Measurements from ENCODE around the gene MTA2. TPM values are rescaled to one million over a fixed set of nuclear protein-coding genes. Genes with fewer than 3 reads are reported as not detected.
"Not testable (repeated sequence)": the region's sequence is repeated elsewhere in the genome, so short reads cannot be mapped to it uniquely, and the experiment has no call there.

The MTA2 gene
- 114 and 139 TPM in 2 replicates for total RNA-seq (2014; rRNA removed; shearing (Covaris generic))

GRCh38 chr11:62601372-62602140 is at the start of gene MTA2:
Gene MTA2, minus strand, starts transcription at chr11:62601865. Its CDS starts 415 bp downstream, at chr11:62601450.
- peak; percentile 95 for DNase-seq (ENCODE audit: low spot score)

- DNase-seq (ENCODE audit: low spot score) = not testable (repeated sequence)
Measured at GRCh38 chr11:62650283-62650682, 48.6 kb upstream of the MTA2 start.

DNA sequence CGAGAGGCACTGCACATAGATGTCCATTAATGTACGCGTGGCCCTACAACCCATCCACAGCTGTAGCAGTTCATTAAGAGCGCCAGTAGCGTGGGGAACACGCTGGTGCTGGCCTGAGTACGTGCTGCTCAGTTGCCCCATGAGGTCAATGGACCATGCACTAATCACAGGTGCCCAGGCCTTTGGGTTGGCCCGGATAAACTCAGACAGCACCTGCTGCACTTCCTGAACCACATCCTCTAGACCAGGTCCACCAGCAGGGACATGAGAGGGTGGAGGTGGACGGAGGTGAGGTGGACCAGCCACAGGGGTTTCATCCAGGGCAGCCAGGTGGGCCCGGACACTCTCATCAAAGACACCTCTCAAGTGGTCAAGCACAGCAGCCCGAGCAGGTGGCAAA is 47.8 kb upstream of the MTA2 start:
- DNase-seq (ENCODE audit: low spot score) = no peak

- DNase-seq (ENCODE audit: low spot score) = no peak
Measured at GRCh38 chr11:62648967-62649364, 47.3 kb upstream of the MTA2 start.

GRCh38 chr11:62648185-62648966 is 46.7 kb upstream of the MTA2 start:
- DNase-seq (ENCODE audit: low spot score) = no peak

- DNase-seq (ENCODE audit: low spot score) = no peak
Measured at GRCh38 chr11:62647609-62648005, 45.9 kb upstream of the MTA2 start.

- no peak for DNase-seq (ENCODE audit: low spot score)
Measured at GRCh38 chr11:62646825-62647608, 45.4 kb upstream of the MTA2 start.

- DNase-seq (ENCODE audit: low spot score) = peak; percentile 96
Measured at GRCh38 chr11:62645946-62646824, 44.5 kb upstream of the MTA2 start, which contains the start of gene GANAB. Gene GANAB, minus strand, starts transcription at chr11:62646613. Its CDS starts 14 bp downstream, at chr11:62646599.

DNA sequence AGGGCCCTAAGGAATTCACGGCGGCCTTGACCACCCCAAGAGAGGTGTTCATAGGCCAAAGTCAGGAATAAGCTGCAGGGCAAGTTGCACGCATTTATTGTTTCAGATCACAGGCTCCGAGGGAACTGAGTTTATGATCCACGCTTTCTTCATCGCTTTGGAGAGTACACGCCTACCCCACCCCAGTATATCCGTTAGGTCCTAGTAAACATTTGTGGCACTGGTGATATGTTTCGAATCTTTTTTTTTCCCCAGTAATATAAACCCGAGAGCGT is 43.9 kb upstream of the MTA2 start:
- DNase-seq (ENCODE audit: low spot score) = no peak

GRCh38 chr11:62644220-62644619 is 42.6 kb upstream of the MTA2 start:
- DNase-seq (ENCODE audit: low spot score) = no peak

GRCh38 chr11:62632492-62632891 is 30.8 kb upstream of the MTA2 start:
- DNase-seq (ENCODE audit: low spot score) = no peak

DNA sequence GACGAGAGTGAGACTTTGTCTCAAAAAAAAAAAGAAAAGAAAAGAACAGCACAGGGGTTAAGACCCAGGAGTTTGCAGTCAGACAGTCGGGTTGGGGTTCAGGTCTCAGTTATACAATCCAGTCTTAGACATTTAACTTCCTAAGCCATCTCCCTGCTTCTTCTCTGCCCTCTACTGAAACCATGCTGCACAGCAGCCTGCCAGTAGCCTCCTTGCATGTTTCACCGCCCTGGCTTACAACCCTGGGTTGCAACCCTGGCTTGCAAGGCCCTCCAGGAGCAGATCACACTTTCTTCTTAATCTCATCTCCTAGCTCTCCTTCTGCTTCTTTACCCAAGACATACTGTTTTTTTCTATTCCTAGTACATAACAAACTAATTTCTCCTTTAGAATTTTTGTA is 26.0 kb upstream of the MTA2 start:
- no peak for DNase-seq (ENCODE audit: low spot score)

DNA sequence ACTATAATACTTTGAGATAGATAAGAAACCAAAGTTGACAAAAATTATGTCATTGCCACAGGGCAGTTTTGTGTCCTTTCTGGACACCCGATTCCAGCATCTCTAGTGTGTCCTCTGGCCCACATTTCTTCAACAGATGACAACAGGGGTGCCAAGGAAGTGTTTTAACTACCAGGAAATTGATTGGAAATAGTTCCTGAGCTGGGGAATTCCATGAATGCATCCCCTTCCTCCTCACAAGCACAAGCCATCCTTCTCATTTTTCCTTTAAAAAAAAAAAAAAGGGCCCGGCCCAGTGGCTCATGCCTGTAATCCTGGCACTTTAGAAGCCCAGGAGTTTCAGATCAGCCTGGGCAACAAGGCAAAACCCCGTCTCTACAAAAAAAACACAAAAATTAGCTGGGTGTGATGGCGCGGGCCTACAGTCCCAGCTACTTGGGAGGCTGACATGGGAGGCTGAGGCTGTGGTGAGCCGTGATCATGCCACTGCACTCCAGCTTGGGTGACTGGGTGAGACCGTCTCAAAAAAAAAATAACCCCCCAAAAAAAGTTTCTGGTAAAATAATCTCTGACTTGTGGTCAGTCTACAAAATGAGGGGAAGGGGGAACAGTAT is 20.9 kb upstream of the MTA2 start:
- no peak for DNase-seq (ENCODE audit: low spot score)

GRCh38 chr11:62621567-62622470 is 20.2 kb upstream of the MTA2 start, which contains the start of gene B3GAT3:
Gene B3GAT3, minus strand, starts transcription at chr11:62621986. Its CDS starts 39 bp downstream, at chr11:62621947.
- DNase-seq (ENCODE audit: low spot score) = peak; percentile 98

GRCh38 chr11:62621027-62621566 is 19.4 kb upstream of the MTA2 start:
- no peak for DNase-seq (ENCODE audit: low spot score)

GRCh38 chr11:62616957-62617356 is 15.3 kb upstream of the MTA2 start:
- DNase-seq (ENCODE audit: low spot score) = not testable (repeated sequence)

DNA sequence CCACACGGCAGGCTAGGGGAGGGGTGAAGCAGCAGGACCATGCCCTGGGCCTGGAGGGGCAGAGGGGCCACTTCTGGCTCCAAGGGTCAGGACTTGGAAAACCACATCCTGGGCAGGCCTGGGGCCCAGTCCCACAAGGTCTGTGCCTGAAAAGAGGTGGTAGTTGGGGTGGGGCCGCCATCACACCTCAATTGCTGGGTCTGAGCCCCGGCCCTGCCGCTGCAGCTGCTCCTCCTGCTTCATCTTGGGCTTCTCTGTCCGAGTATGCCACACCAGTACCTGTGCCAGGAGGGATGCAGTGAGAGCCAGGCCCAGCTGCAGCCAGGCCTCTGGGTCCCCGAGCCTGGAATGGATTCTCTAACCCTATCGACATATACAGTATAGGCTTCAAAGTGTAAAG is 13.9 kb upstream of the MTA2 start:
- no peak for DNase-seq (ENCODE audit: low spot score)

GRCh38 chr11:62614275-62614674 is 12.6 kb upstream of the MTA2 start:
- peak; percentile 54 for DNase-seq (ENCODE audit: low spot score)

GRCh38 chr11:62613291-62613778 is 11.7 kb upstream of the MTA2 start:
- DNase-seq (ENCODE audit: low spot score) = no peak
